Left cardiac atrium (tissue), 4 donors: Measurements from ENCODE around the gene FRAS1. TPM values are rescaled to one million over a fixed set of nuclear protein-coding genes. Genes with fewer than 3 reads are reported as not detected.
"Not testable (repeated sequence)": the region's sequence is repeated elsewhere in the genome, so short reads cannot be mapped to it uniquely, and the experiment has no call there.

Source experiments
- ATAC-seq, 2 donors: fragments of 200-7000 bp; cut with Tn5 transposase; one replicate each; pipeline ENCODE4 v1.9.1; 2020; ENCODE audit warnings: mild to moderate bottlenecking in 2 of 2, moderate library complexity in 2 of 2
- DNase-seq: peaks from one replicate; pipeline ENCODE4 v3.0.0-alpha.2; 2020
- intact Hi-C, 2 donors: fragments of 100-400 bp; cut with DNase I; formaldehyde crosslinking; loops; one replicate each; pipeline versions ENCODE4 v1.14.1 to v1.15.1; 2022 to 2023
- total RNA-seq, 2 donors: library from RNA; stranded (reverse); fragmentation: NEBNext Ultra II Directional; extraction: Animal tissue kit (Norgen Biotek cat#: 25700); gene quantifications; one replicate each; pipeline ENCODE4 v1.2.1, GENCODE V29; 2021
- donor health status: DM: no; HTN: yes; CAD: no.
- donor health status: DM: no; HTN: yes; CAD: no; lungs with severe emphysema.
- donor health status: DM: yes; HTN: yes; CAD: no.
- donor health status: Dilated cardiomyopathy.

Gene FRAS1
- total RNA-seq, 2 donors from 2014 or later: 5.0 to 5.2 TPM

DNA sequence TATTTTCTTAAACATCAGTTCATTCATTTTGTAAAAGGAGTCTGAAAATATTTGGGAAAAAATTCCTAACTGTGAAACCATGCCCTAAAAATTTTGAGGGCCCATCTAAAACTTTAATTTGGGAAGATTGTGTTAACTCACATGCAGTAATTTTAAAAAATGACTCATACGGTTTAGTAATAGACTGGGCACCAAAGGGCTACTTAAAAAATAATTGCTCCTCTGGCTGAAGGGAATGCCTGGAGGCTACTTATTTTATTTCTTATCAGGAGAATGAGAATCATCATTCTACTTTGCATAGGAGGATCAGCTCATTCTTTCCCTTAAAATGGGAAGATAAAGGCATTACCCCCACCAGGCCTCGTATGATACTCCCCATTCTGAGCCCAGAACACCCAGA lies 271.5 kb downstream of the FRAS1 start:
- DNase-seq, intact Hi-C loops, ATAC-seq: not testable (repeated sequence)

DNA sequence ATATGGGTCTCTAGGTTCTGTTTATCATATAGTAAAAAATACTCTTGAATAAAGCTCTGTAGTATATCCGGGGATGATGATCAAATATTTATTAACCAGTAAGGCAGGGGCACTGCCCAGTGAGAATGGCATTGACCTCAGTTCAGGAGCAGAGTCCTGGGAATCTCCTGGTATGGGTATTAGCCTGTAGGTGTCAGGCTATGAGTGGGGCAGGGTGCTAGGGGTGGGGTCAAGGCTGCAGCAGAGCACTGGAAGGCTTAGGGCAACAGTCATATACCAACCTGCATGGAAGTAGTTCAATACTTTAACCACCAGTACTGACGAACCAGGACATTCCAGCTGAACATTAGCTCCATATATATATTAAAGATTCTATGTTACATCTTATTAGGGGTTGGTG lies 274.1 kb downstream of the FRAS1 start:
- no peak for ATAC-seq
- intact Hi-C loops: no loop called here

DNA sequence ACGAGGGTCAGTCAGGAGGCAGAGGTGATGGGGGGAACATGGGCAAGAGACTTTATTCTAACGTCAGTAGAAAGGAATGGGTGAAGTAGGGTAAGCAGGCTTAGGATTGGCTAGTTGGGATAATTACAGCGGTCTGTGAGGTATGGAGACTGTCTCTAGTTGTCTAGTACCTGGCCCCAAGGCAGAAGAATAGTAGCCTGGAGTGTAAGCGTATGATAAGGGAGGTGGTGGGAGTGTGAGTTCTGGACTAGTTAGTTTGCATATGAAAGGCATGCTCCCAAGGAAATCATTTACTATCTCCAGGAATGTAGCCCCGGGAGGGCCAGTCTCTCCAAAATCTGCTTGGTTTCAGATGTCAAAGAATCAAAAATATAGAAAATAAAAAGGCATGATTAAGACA lies 274.8 kb downstream of the FRAS1 start:
- DNase-seq (no peak), ATAC-seq (no peak)
- intact Hi-C loops: no loop called here

More for the DNA sequence above, 274.1 kb downstream of the FRAS1 start:
- no peak for DNase-seq

DNA sequence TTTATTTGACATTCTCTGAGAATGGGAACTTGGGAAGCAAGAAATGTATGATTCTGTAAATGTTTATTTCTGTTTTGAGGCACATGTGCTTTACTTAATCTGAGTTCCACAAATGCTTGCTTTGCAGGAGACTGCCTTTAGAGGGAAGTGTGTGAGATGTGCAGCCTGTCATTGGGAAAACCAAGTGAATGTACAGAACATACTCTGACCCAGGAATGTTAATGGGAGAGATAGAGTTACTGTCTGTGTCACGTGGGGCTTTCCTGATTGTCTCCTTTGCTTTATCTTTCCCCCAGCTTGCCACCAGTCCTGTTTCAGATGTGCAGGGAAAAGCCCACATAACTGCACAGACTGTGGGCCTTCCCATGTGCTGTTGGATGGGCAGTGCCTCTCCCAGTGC lies 275.9 kb downstream of the FRAS1 start:
- no peak for ATAC-seq
- intact Hi-C loops: no loop called here

DNA sequence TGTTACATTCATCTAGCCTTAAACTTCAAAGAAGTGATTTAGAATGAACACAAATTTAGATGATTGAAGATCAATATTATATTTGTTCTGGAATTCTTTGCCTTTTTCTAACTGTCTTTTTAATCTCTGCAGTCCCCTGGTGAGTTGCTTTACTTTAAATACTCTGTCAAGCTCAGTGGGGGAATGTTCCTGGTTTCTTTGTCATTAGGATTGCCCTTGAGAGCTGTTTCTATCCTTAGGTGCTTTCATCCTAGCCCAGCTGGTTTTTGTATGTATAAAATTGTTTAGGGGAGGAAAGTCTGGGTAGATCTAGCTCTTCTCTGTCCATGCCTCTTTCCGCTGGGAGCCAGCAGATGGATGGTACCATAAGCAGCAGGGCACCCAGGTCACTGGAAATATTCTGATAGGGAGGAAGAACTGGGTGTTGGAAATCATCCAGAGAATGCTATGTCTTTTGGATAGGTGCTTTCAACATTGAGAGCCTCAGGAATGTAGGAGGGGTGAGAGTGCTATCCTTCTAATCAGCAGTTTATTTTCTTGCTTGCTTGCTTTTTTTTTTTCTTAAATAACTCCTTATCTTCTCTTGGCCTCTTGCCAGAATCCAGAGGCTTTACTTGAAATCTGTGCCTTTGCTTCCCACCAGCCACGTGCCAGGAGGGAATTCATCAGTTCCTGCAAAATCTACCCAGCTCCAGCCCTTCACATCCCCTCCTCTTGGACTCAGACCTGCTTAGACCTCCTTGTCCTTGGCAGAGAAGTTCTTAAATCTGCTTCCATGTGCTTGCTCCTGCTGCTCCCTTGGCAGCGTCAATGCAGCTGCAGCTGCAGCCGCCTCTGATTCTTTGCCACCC lies 279.2 kb downstream of the FRAS1 start:
- DNase-seq: peak; percentile 25
- peak; percentile 69 to 83 for ATAC-seq
- intact Hi-C loops: no loop called here

More for the DNA sequence above, 275.9 kb downstream of the FRAS1 start:
- DNase-seq: no peak

DNA sequence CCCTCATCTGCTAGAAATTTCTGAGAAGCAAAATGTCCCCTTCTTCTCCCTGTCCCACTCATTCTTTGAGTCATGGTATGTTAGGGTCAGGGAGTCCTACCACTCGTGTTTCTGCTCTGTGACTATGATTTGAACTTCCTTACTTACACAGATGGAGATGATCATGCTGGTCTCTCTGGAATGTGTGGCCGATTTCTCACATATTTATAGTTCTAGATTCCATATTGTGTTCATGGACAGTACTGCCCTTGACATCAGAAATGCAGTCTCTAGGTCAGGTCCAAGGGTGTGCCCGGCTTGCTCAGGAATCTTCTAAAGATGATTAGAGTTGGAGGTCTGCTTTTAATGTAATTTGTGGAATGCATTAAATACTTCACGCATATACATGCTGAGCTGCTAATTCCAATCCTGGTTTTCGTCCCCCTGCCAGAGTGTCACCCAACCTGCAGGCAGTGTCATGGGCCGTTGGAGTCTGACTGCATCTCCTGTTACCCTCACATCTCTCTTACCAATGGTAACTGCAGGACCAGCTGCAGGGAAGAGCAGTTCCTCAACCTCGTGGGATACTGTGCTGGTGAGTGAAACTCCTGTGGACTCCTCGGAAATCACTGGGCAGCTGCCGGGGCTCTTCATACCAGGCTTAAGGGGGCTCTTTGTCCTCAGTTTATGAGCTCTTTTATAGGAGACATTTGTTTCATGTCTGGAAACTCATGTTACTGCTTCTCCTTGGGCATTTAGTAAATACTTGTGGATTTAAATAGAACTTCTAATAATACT lies 280.3 kb downstream of the FRAS1 start:
- DNase-seq: no peak
- ATAC-seq: no peak
- intact Hi-C loops: no loop called here

DNA sequence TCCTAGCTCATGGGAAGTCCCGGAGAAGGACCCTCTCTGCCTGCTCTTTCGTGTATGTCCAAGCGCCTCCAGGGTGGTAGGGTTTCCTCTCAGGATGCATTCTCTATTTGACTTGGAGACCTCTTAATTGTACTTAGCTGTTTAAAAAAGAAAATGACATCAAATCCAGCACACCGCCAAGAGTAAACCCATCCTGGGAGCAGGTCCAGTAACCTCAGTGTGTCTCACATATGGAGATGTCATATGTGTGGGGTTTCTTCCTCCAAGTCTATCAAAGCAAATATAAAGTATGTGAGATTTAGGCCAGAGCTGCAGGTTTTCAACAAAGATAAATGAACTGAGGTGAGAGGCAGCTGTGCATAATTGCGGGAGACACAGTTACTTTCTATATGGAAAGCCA lies 285.0 kb downstream of the FRAS1 start:
- intact Hi-C loops: no loop called here
- DNase-seq: no peak
- no peak for ATAC-seq

DNA sequence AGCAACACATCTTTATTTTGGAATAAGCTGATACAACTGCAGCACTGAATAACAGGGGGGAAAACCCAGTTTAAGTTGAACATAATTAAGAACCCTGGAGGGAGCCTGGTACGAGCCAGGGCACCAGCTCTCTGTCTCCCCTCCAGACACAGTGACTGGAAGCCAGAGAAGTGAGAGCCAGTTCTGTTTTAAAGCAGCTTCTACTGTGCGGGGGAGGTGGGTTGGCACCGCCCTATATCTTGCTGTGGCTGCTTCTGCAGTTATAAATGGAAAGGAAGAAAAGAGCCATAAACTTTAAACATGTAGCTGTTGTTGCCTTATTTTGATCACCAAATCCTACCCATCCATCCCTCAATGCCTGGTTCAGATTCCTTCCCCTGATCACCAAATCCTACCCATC lies 286.6 kb downstream of the FRAS1 start:
- DNase-seq: no peak
- ATAC-seq: peak in 1 of 2 donors; percentile 79
- intact Hi-C loops: no loop called here

DNA sequence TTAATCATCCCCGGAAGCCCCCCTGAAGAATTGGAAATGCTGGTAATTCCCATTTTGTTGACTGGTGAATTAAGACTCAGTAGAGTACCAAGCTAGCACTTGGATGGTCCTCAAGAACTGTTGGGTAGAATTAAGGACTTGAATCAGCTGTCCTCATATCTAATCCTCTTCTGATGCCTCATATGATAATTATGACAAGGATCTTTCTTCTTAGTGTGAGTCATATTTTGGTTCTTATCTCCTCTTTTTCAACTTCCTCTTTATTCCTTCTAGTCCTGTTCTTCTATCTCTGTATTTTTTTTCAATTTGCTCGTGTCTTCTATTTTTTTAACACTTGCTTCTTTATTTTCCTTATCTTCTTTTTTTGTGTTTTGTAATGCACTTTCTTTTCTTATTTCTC lies 288.1 kb downstream of the FRAS1 start:
- ATAC-seq: no peak
- no peak for DNase-seq

DNA sequence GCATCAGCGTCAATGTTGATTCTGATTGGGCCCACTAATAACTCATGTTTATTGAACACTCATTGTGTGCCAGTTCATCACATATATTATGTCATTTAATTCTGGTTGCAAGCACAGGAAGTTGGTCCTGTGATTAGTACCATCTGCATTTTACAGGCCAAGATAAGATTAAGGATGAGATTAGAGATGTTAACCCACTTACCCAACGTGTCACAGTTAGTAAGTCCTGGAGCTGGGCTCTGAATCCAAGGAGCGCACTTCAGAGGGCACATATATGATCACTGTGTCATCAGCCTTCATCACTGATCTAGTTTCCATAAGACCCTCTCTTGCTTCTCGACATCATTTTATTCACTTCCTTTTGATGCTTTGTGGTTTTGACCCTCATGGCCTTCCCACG lies 289.1 kb downstream of the FRAS1 start:
- DNase-seq: no peak
- intact Hi-C loops: no loop called here
- no peak for ATAC-seq

More for the DNA sequence above, 288.1 kb downstream of the FRAS1 start:
- intact Hi-C loops: no loop called here

DNA sequence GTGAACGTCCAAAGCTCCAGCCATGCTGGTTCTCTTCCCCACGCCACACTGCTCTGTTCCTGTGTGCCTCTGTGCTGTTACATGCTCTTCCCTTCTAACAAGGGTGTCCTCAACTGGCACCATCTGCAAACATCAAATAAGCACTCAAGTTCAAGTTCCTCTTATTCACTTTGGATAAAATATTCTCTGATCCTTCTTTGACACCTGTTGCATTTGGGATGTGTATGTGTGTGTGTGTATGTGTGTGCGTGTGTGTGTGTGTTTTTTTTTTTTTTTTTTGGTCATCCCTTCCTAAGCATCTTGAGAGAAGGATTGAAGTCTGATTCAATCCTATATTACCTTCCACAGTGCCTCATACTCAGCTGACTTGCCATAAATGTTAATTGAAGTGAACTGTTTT lies 290.4 kb downstream of the FRAS1 start:
- intact Hi-C loops: no loop called here

DNA sequence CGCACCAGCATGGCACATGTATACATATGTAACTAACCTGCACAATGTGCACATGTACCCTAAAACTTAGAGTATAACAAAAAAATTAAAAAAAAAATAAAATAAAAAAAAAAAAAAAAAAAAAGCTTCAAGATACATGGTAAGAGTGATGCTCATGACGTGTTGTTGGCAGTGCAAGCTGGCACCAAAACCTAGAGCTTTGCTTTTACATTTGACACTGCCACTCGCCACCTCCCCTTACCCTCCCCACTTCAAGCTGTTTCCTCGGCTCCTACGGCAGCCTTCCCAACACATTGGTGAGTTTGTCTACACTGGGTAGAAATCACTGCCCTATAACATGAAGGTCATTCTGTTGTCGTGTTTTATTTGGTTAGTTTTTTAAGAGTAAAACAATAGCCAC lies 296.8 kb downstream of the FRAS1 start:
- no peak for ATAC-seq
- DNase-seq: no peak
- intact Hi-C loops: no loop called here

More for the DNA sequence above, 290.4 kb downstream of the FRAS1 start:
- ATAC-seq (no peak), DNase-seq (no peak)

DNA sequence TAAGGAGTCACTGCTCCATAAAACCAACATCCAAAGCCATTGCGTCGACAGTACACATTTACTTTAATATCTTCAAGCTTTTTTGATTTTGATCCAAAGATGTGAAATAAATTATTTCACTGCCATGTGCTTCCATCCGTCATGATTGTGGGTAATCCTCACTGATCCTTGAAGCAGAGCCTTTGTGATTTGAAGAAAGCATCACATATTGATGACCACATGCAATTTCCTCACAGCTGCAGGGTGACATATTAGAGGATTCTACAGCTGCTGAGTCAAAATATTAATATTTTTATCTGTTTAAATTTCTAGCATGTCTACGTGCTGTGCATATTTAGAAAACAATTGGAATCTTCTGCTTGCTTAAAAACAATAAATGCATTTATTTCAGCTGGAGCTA lies 297.7 kb downstream of the FRAS1 start:
- intact Hi-C loops: no loop called here
- ATAC-seq: no peak
- no peak for DNase-seq

DNA sequence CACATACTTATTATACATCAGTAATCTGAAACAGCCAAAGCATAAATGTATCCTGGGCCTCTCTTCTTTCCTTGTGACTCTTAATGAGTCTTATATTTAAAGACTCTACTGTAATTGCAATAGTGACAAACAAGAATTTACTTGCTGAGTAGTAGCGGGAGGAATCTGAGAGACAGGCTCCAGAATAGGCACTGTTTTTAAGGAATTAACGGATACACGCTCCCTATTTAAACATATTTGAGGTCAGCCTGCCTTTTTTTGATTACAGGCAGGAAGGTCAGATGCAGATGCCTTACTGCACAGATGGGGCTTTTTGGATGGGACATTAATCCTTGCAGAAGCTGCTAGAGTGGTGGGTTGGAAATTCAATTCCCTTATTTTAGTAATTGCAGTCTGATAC lies 298.2 kb downstream of the FRAS1 start:
- intact Hi-C loops: no loop called here
- no peak for DNase-seq
- no peak for ATAC-seq

DNA sequence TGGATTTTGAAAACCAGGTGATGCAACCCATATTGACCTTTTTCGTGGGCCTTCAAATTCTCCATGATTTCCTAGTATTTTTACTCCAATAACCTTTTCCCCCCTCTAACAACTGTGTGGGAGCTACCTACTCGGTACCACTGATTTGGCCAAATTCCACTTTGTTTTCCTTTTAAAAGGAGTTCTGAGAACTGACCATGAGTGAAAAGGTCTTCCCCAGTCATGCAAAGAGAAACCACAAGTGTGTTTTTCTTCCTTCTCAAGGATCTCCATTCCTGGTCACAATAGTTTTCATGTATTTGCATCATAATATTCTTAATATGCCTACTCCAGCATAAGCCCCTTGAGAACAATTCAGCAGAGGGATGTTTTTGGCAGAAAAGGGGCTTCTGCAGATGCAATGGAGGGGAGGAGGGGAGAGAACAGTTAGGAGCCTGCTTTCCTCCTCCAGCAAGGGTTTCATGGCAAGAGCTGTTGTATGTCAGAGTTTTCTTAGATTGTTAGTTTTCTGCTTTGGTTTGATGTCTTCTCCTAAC lies 299.2 kb downstream of the FRAS1 start:
- no peak for ATAC-seq
- DNase-seq: no peak
- intact Hi-C loops: no loop called here

DNA sequence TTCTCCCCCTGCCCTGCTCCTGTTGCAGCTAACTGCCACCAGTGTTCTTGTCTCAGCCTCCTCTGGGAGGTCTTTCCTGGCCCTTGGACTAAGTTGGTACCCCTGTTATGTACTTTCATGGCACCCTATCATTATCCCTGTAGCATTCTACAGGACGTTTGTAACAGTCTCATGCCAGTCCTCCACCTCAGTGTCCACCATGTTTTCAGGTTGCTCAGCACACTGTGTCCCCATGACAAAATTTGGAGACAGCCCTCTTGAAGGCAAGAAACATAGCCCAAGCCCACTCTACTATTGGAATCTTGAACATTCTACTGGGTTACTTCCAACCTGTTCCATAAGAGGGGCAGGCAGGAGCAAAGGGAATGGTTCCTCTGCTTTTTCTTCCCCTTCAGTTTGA lies 300.0 kb downstream of the FRAS1 start:
- intact Hi-C loops: no loop called here
- ATAC-seq (no peak), DNase-seq (no peak)

DNA sequence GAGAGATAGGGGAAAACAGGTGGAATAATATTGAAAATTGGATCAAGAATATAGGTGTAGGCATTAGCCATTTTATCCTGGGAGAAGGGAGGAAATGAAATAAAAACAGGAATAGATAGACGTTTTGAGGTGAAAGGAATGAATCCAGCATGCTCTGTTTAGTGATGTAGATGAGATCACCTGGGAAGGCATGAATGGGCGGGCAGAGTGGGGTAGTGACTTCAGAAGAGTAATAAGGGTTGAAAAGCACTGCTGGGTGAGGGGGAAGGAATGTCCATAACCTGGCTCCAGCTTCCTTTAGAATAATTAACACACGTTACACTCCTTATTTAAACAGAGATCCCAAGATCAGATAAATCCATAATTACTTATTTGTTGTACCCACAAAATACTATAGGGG lies 303.3 kb downstream of the FRAS1 start:
- intact Hi-C loops: no loop called here
- DNase-seq: no peak
- ATAC-seq: no peak

DNA sequence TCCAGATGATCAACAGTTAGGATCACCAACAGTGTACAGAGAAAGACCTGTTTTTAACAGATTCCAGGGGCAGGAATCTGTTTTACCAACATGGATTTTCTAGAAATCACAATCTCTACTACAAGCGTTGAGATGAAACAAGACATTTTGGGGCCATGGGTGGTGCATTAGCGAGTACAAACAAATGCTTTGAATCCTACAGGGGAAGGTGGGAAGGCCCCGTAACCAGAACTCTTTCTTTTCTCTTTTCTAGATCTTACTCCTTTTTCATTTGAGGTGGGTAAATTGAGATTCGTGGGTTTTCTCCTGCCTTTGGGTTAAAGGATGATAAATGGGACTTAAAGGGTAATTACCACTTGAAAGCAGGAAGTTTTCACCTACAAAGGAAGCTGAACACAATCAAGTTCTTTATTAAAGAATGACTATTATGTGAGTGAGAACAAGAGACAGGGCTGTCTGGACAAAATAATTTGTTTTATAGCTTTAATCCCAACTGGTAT lies 304.5 kb downstream of the FRAS1 start:
- ATAC-seq: no peak
- DNase-seq: no peak
- intact Hi-C loops: no loop called here

DNA sequence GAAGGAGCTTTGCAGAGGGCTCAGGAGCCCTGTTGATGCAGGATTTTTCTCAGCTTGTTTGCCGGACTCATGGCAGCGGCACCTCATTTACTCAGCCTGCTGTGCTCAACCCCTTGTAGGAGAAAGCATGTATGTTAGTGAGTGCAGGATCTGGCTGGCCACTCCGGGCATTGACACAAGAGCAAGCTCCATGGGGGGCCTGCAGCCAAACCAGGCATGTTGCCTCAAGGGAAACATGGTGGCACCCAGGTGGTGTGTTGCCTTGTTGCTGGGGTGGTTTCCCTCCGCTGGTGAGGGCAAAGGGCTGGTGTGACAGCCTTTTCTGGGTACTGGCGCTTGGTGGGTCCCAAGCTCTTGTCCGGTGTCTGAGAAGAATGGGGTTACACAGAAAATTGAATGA lies 305.2 kb downstream of the FRAS1 start:
- intact Hi-C loops: no loop called here
- DNase-seq (no peak), ATAC-seq (no peak)

DNA sequence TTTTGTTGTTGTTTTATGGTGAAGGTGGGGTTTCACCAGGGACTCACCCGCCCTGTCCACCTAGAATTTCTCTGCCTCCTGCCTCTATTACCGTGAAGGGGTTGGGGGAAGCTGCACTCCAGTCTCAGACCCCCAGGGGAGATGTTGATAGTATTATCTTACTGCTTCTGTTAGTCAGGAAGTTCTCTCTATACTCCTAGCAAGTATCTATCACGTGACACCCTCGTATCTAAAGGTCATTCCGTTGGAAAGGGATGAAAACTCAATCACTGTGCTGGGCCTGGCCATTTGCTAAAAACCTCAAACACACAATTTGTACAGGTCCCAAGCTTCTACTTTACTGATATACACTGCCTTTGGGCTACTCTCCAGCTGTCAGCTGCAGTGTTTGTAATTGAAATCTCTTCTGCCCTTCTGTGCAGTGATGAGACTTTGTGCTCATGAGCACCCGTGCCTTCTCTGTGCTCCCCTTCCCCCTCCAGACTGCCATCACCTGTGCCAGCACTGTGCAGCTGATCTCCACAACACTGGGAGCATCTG lies 306.0 kb downstream of the FRAS1 start:
- DNase-seq: no peak
- intact Hi-C loops: no loop called here
- no peak for ATAC-seq
